HCT116 (cell line): ENCODE results near the gene CHST8. TPM values are rescaled to one million over a fixed set of nuclear protein-coding genes. Genes with fewer than 3 reads are reported as not detected.

Source experiments
- ATAC-seq: fragments of 200-7000 bp; cut with Tn5 transposase; 2 replicates; pipeline ENCODE4 v1.9.1; 2020; ENCODE audit warnings: mild to moderate bottlenecking, moderate library complexity
- BruUV-seq: library from RNA; stranded (reverse); fragments of 400-500 nt; replicated peaks from 2 replicates; lab custom pipeline; 2021; lab: Mats Ljungman, UMichigan
- CTCF ChIA-PET: fragments of 300-600 bp; sonication (Branson Sonifier 250); formaldehyde crosslinking; loops from one replicate; lab custom pipeline; 2021; ENCODE audit warnings: antibody characterized with exemption; lab: Charles Lee
- POLR2A ChIA-PET: fragments of 300-600, 350-600 bp; sonication (Branson Sonifier 250); formaldehyde crosslinking; loops from one replicate; lab custom pipeline; 2021; ENCODE audit warnings: antibody characterized with exemption; lab: Charles Lee
- RAD21 ChIA-PET, 2 experiments: fragments of 300-600 bp; sonication (Branson Sonifier 250); formaldehyde crosslinking; loops; one replicate each; lab custom pipeline; 2023; ENCODE audit warnings: low total read pairs in 2 of 2; ENCODE audit not compliant: uncharacterized antibody in 2 of 2, unreplicated experiment in 2 of 2, low non-redundant PET in 1 of 2; lab: Charles Lee
- DNase-seq: peaks from one replicate; pipeline ENCODE4 v3.0.0-alpha.2; 2010; ENCODE audit warnings: low read depth, low spot score
- H2AFZ ChIP-seq: fragments of 200-600 bp; shearing (Covaris generic), sonication (generic); 2 replicates; pipeline ENCODE4 v1.6.1; 2017; ENCODE audit warnings: low read depth, mixed run types, mixed read lengths, antibody characterized with exemption, low read length; ENCODE audit not compliant: poor library complexity, severe bottlenecking
- H3K27ac ChIP-seq: 2 replicates; pipeline ENCODE4 v1.5.1; 2012; ENCODE audit warnings: low read depth, low read length
- H3K27me3 ChIP-seq: fragments of 200-600 bp; sonication (generic); 2 replicates; pipeline ENCODE4 v1.6.1; 2016; ENCODE audit warnings: mixed run types, low read length, mixed read lengths; ENCODE audit not compliant: insufficient read depth
- H3K36me3 ChIP-seq, 2 experiments: fragments of 200-500 bp in 1 of 2; fragments of 200-600 bp in 1 of 2; sonication (Bioruptor generic) in 1 of 2; sonication (generic) in 1 of 2; 2 replicates each; pipeline versions ENCODE4 v1.5.1 to v1.6.1; 2014 to 2016; ENCODE audit warnings: low read length in 2 of 2, inconsistent platforms in 1 of 2, mixed read lengths in 1 of 2, mixed run types in 1 of 2; ENCODE audit not compliant: insufficient read depth in 2 of 2, control insufficient read depth in 1 of 2
- H3K4me1 ChIP-seq, 2 experiments: fragments of 200-600 bp in 1 of 2; sonication (generic) in 1 of 2; 2 replicates each; pipeline versions ENCODE4 v1.5.1 to v1.6.1; 2012 to 2017; ENCODE audit warnings: low read length in 2 of 2, inconsistent platforms in 1 of 2, mild to moderate bottlenecking in 1 of 2, mixed read lengths in 1 of 2, mixed run types in 1 of 2, moderate library complexity in 1 of 2; ENCODE audit not compliant: insufficient read depth in 2 of 2, control insufficient read depth in 1 of 2
- H3K4me2 ChIP-seq: fragments of 200-600 bp; sonication (generic); 2 replicates; pipeline ENCODE4 v1.6.1; 2017; ENCODE audit warnings: mixed run types, low read length, mixed read lengths
- H3K4me3 ChIP-seq, 2 experiments: fragments of 200-600 bp in 1 of 2; sonication (generic) in 1 of 2; replicated peaks in 1 of 2; 2 replicates each; pipeline ENCODE4 v1.5.1; 2011 to 2016; ENCODE audit warnings: low read length in 2 of 2, control low read depth in 1 of 2, low read depth in 1 of 2, mild to moderate bottlenecking in 1 of 2, mixed read lengths in 1 of 2, mixed run types in 1 of 2
- H3K79me2 ChIP-seq: fragments of 200-600 bp; sonication (generic); 2 replicates; pipeline ENCODE4 v1.6.1; 2017; ENCODE audit warnings: mild to moderate bottlenecking, mixed run types, low read length, moderate library complexity, mixed read lengths; ENCODE audit not compliant: insufficient read depth
- H3K9ac ChIP-seq: fragments of 200-600 bp; sonication (generic); 2 replicates; pipeline ENCODE4 v1.6.1; 2016; ENCODE audit warnings: low read length, mixed read lengths
- H3K9me2 ChIP-seq: fragments of 200-600 bp; sonication (generic), shearing (Covaris generic); 2 replicates; pipeline ENCODE4 v1.6.1; 2017; ENCODE audit warnings: mixed run types, mild to moderate bottlenecking, moderate library complexity; ENCODE audit not compliant: insufficient read depth
- H3K9me3 ChIP-seq, 2 experiments: fragments of 200-500 bp in 1 of 2; fragments of 200-600 bp in 1 of 2; sonication (Bioruptor generic) in 1 of 2; sonication (generic) in 1 of 2; 2 replicates each; pipeline ENCODE4 v1.6.1; 2014 to 2017; ENCODE audit warnings: low read length in 2 of 2, mixed read lengths in 2 of 2, inconsistent platforms in 1 of 2, low read depth in 1 of 2, mild to moderate bottlenecking in 1 of 2, mixed run types in 1 of 2, moderate library complexity in 1 of 2; ENCODE audit not compliant: control insufficient read depth in 1 of 2, insufficient read depth in 1 of 2
- H4K20me1 ChIP-seq: fragments of 200-600 bp; sonication (generic), shearing (Covaris generic); 2 replicates; pipeline ENCODE4 v1.6.1; 2017; ENCODE audit warnings: mixed run types, mild to moderate bottlenecking, moderate library complexity; ENCODE audit not compliant: insufficient read depth
- CBX3 ChIP-seq: IDR thresholded peaks from 2 replicates; pipeline ENCODE4 v1.6.1; 2012; ENCODE audit warnings: low read depth
- CEBPB ChIP-seq: IDR thresholded peaks from 2 replicates; pipeline ENCODE4 v1.6.1; 2012; ENCODE audit warnings: low read depth
- CTCF ChIP-seq, 3 experiments: fragments of 200-600 bp in 1 of 3; sonication (generic) in 1 of 3; IDR thresholded peaks in 2 of 3; conservative IDR thresholded peaks in 1 of 3; 2 replicates each; pipeline ENCODE4 v1.5.1; 2012 to 2017; ENCODE audit warnings: low read depth in 2 of 3, low read length in 2 of 3, antibody characterized with exemption in 1 of 3, borderline replicate concordance in 1 of 3, control low read depth in 1 of 3, mild to moderate bottlenecking in 1 of 3, mixed read lengths in 1 of 3, mixed run types in 1 of 3, moderate library complexity in 1 of 3; ENCODE audit not compliant: insufficient read depth in 1 of 3
- EZH2phosphoT487 ChIP-seq: fragments of 200-600 bp; IDR thresholded peaks from 2 replicates; pipeline ENCODE4 v1.6.1; 2018; ENCODE audit warnings: antibody characterized with exemption, borderline replicate concordance
- JUND ChIP-seq: IDR thresholded peaks from 2 replicates; pipeline ENCODE4 v1.6.1; 2012
- MAX ChIP-seq: IDR thresholded peaks from 2 replicates; pipeline ENCODE4 v1.6.1; 2012
- POLR2A ChIP-seq: IDR thresholded peaks from 2 replicates; pipeline ENCODE4 v1.7.0; 2011; ENCODE audit warnings: borderline replicate concordance; ENCODE audit not compliant: insufficient read depth, insufficient read length; ENCODE audit errors: extremely low read depth
- RAD21 ChIP-seq: IDR thresholded peaks from 2 replicates; pipeline ENCODE4 v1.6.1; 2012; ENCODE audit warnings: low read depth, mild to moderate bottlenecking
- REST ChIP-seq: IDR thresholded peaks from 2 replicates; pipeline ENCODE4 v1.6.1; 2012; ENCODE audit warnings: low read depth
- SP1 ChIP-seq: IDR thresholded peaks from 2 replicates; pipeline ENCODE4 v1.6.1; 2012; ENCODE audit warnings: low read depth
- ZBTB33 ChIP-seq: IDR thresholded peaks from 2 replicates; pipeline ENCODE4 v1.6.1; 2011; ENCODE audit warnings: mild to moderate bottlenecking, low read length, moderate library complexity; ENCODE audit not compliant: insufficient replicate concordance; ENCODE audit errors: extremely low read depth
- ZFX ChIP-seq: fragments of 450-650 bp; IDR thresholded peaks from 2 replicates; pipeline ENCODE4 v1.6.1; 2017
- intact Hi-C: fragments of 100-400 bp; cut with micrococcal nuclease; formaldehyde crosslinking; loops from 2 replicates; pipeline ENCODE4 v1.10.0; 2022
- total RNA-seq: library from RNA; stranded (reverse); gene quantifications from one replicate; pipeline ENCODE4 v1.2.1, GENCODE V29; 2021; ENCODE audit not compliant: unreplicated experiment

Gene CHST8
- total RNA-seq, 1 experiment from 2014 or later = not detected

GRCh38 chr19:33766623-33767022 is 144.9 kb downstream of the CHST8 start:
- Histone ChIP-seq H3K4me1 (no peaks in the 10 kb centered on the region), H2AFZ (no peak overlapping the region), H3K36me3 (no peaks in the 10 kb centered on the region), H3K27ac (no peak overlapping the region), H3K9ac (no peak overlapping the region), H3K4me2 (no peak overlapping the region), H3K9me3 (no peaks in the 10 kb centered on the region), H3K79me2 (no peaks in the 10 kb centered on the region), H3K9me2 (no peaks in the 10 kb centered on the region), H3K4me3 (no peak overlapping the region), H4K20me1 (no peaks in the 10 kb centered on the region), H3K27me3 (peaks cover 21% of the 10 kb centered on the region)
- TF ChIP-seq ZFX = no peak
- 0 out of 2 replicates have a peak, but pooled peaks have one; percentile 7 for TF ChIP-seq REST
- ATAC-seq (no peak), DNase-seq (no peak)
- no TSS peak for BruUV-seq
- ChIA-PET RAD21 (no interaction called here), POLR2A (no interaction called here), CTCF (interaction anchor here (2.2 to 6.1 kb wide), 2 partner anchors 11 to 336 kb away, joined by 7 to 52 read pairs; no protein-coding TSS in a partner anchor)
- intact Hi-C loops = no loop called here

GRCh38 chr19:33767898-33768413 is 146.2 kb downstream of the CHST8 start:
- H3K27ac ChIP-seq = no peak overlapping the region
- H3K27me3 ChIP-seq = peaks cover 21% of the 10 kb centered on the region
- DNase-seq (no peak), ATAC-seq (no peak)
- H4K20me1 ChIP-seq = no peaks in the 10 kb centered on the region
- BruUV-seq = no TSS peak
- no peaks in the 10 kb centered on the region for H3K79me2 ChIP-seq
- intact Hi-C loops = no loop called here
- no peaks in the 10 kb centered on the region for H3K9me3 ChIP-seq
- no peak overlapping the region for H3K9ac ChIP-seq
- H3K9me2 ChIP-seq = no peaks in the 10 kb centered on the region
- no peak overlapping the region for H2AFZ ChIP-seq
- no peaks in the 10 kb centered on the region for H3K36me3 ChIP-seq
- H3K4me3 ChIP-seq = no peak overlapping the region
- ChIA-PET CTCF (interaction anchor here (1.2 to 6.1 kb wide), 5 partner anchors 10 to 354 kb away, joined by 3 to 52 read pairs (median 7); no protein-coding TSS in a partner anchor), RAD21 (interaction anchor here (1.0 to 2.2 kb wide), 4 partner anchors 337 to 352 kb away, joined by 3 to 5 read pairs (median 4); no protein-coding TSS in a partner anchor), POLR2A (no interaction called here)
- H3K4me1 ChIP-seq = no peaks in the 10 kb centered on the region
- H3K4me2 ChIP-seq = no peak overlapping the region
- TF ChIP-seq CBX3 (no peak), EZH2phosphoT487 (no peak), SP1 (no peak), RAD21 (peak; percentile 26; the same call in 1 of the 2 replicates), MAX (no peak), JUND (no peak), POLR2A (no peak), ZFX (no peak), CEBPB (no peak), CTCF (IDR thresholded peaks at IDR 0.05 in 2 of 3, conservative IDR thresholded peaks at IDR 0.05 in 1 of 3; ENCODE audit: borderline replicate concordance in 1 of 3, insufficient read depth in 1 of 3, low read depth in 2 of 3, low read length in 2 of 3) (peak in 2 of 3 experiments; percentile 26 to 28; a peak in 4 of 6 replicates), ZBTB33 (no peak)
